K562 (cell line): ENCODE measurements around the gene POLR3C. TPM values are rescaled to one million over a fixed set of nuclear protein-coding genes. Genes with fewer than 3 reads are reported as not detected.

ENCODE experiments used
- ATAC-seq: fragments of 200-7000 bp; cut with Tn5 transposase; 3 replicates; pipeline ENCODE4 v1.9.1; 2020; ENCODE audit warnings: moderate library complexity
- BruUV-seq: library from RNA; stranded (reverse); fragments of 400-500 nt; replicated peaks from 2 replicates; lab custom pipeline; 2021; lab: Mats Ljungman, UMichigan
- CTCF ChIA-PET: fragments of 300-600 bp; formaldehyde crosslinking; extraction: SDS; loops from one replicate; lab custom pipeline; 2021; ENCODE audit warnings: low intra/inter-chr PET ratio; lab: Yijun Ruan, JAX
- POLR2A ChIA-PET: fragments of 300-600, 350-650 bp; sonication (Branson Sonifier 250); formaldehyde crosslinking; extraction: SDS; loops from one replicate; lab custom pipeline; 2021; ENCODE audit warnings: antibody characterized with exemption, inconsistent platforms; lab: Yijun Ruan, JAX
- DNase-seq, 4 experiments: peaks; one replicate each; pipeline versions ENCODE4 v3.0.0 to v3.0.0-alpha.2; 2011 to 2018; ENCODE audit warnings: low spot score in 3 of 4, mixed read lengths in 3 of 4; ENCODE audit errors: extremely low read depth in 1 of 4
- FAIRE-seq: peaks from 2 replicates; lab custom pipeline; 2011; peaks lifted over from hg19 to GRCh38; lab: Jason Lieb, UNC
- H2AFZ ChIP-seq: 2 replicates; pipeline ENCODE4 v1.6.0; 2011; ENCODE audit warnings: low read depth, low read length, control low read depth, inconsistent platforms
- H3K27ac ChIP-seq: fragments of 200-600 bp; 3 replicates; pipeline ENCODE4 v1.8.0; 2011; ENCODE audit warnings: low read depth, mild to moderate bottlenecking, control low read depth, inconsistent platforms, low read length, moderate library complexity, mixed read lengths; ENCODE audit errors: extremely low read depth
- H3K27me3 ChIP-seq, 2 experiments: fragments of 300-600 bp in 1 of 2; 2 replicates in 1 of 2; 3 replicates in 1 of 2; pipeline versions ENCODE4 v1.6.0 to v1.8.0; 2011; ENCODE audit warnings: inconsistent platforms in 2 of 2, low read length in 2 of 2, mild to moderate bottlenecking in 1 of 2, mixed read lengths in 1 of 2, moderate library complexity in 1 of 2; ENCODE audit not compliant: control insufficient read depth in 2 of 2, insufficient read depth in 2 of 2
- H3K36me3 ChIP-seq: fragments of 300-600 bp; 3 replicates; pipeline ENCODE4 v1.8.0; 2011; ENCODE audit warnings: mild to moderate bottlenecking, low read length, inconsistent platforms; ENCODE audit not compliant: control insufficient read depth, insufficient read depth
- H3K4me1 ChIP-seq, 2 experiments: fragments of 200-600 bp in 1 of 2; replicated peaks in 1 of 2; 2 replicates in 1 of 2; 3 replicates in 1 of 2; pipeline versions ENCODE4 v1.5.1 to v1.8.0; 2011; ENCODE audit warnings: inconsistent platforms in 2 of 2, low read length in 2 of 2, mild to moderate bottlenecking in 1 of 2, mixed read lengths in 1 of 2, moderate library complexity in 1 of 2; ENCODE audit not compliant: control insufficient read depth in 2 of 2, insufficient read depth in 2 of 2
- H3K4me2 ChIP-seq: 2 replicates; pipeline ENCODE4 v1.6.1; 2011; ENCODE audit warnings: low read length, control low read depth, inconsistent platforms, mixed read lengths; ENCODE audit not compliant: insufficient read depth
- H3K4me3 ChIP-seq: fragments of 200-600 bp; sonication (generic), shearing (Covaris generic); 2 replicates; pipeline ENCODE4 v1.5.1; 2016; ENCODE audit warnings: control low read depth, inconsistent platforms
- H3K79me2 ChIP-seq: fragments of 200-600 bp; 3 replicates; pipeline ENCODE4 v1.8.0; 2011; ENCODE audit warnings: low read length, inconsistent platforms; ENCODE audit not compliant: control insufficient read depth, insufficient read depth
- H3K9ac ChIP-seq, 2 experiments: 2 replicates each; pipeline versions ENCODE4 v1.6.0 to v1.6.1; 2011; ENCODE audit warnings: low read depth in 2 of 2, low read length in 2 of 2, control low read depth in 1 of 2, inconsistent platforms in 1 of 2, mild to moderate bottlenecking in 1 of 2, mixed read lengths in 1 of 2; ENCODE audit not compliant: insufficient read depth in 1 of 2
- H3K9me1 ChIP-seq: one replicate; pipeline ENCODE4 v1.6.0; 2011; ENCODE audit warnings: inconsistent platforms, mild to moderate bottlenecking, low read length, moderate library complexity; ENCODE audit not compliant: control insufficient read depth, insufficient read depth
- H3K9me3 ChIP-seq: replicated peaks from 2 replicates; pipeline ENCODE4 v1.5.1; 2011; ENCODE audit warnings: low read depth, low read length, inconsistent platforms; ENCODE audit not compliant: control insufficient read depth, insufficient read depth
- H4K20me1 ChIP-seq: replicated peaks from 2 replicates; pipeline ENCODE4 v1.6.1; 2011; ENCODE audit warnings: low read length, inconsistent platforms, mixed read lengths; ENCODE audit not compliant: control insufficient read depth, insufficient read depth
- C11orf30 ChIP-seq: fragments of 450-650 bp; IDR thresholded peaks from 2 replicates; pipeline ENCODE4 v1.6.1; 2016; ENCODE audit warnings: low read depth, mild to moderate bottlenecking
- HMBOX1 ChIP-seq: sonication (generic); IDR thresholded peaks from 2 replicates; pipeline ENCODE4 v1.6.1; 2016
- SAFB ChIP-seq: fragments of 200-400 bp; formaldehyde crosslinking; IDR thresholded peaks from 2 replicates; pipeline ENCODE4 v1.6.1; 2017; ENCODE audit warnings: low read depth, low read length, borderline replicate concordance
- SPI1 ChIP-seq: IDR thresholded peaks from 2 replicates; pipeline ENCODE4 v1.6.1; 2011; ENCODE audit warnings: low read depth, low read length, control low read depth, borderline replicate concordance
- ZNF316 ChIP-seq: fragments of 450-650 bp; IDR thresholded peaks from 2 replicates; pipeline ENCODE4 v1.6.1; 2016
- WGBS: fragments of 100-300 bp; shearing (Covaris generic); methylation state at CpG from one replicate; pipeline ENCODE4 v1.1.6; 2016; ENCODE audit warnings: low coverage, mixed read lengths; ENCODE audit not compliant: insufficient coverage; ENCODE audit errors: missing lambda C conversion rate; 5-methylcytosine and 5-hydroxymethylcytosine counted together
- in situ Hi-C: fragments of 300-500 bp; cut with MboI; formaldehyde crosslinking; loops from 4 replicates; pipeline ENCODE4 v1.15.0; 2018; ENCODE audit warnings: inconsistent platforms, mixed read lengths
- intact Hi-C: fragments of 100-400 bp; cut with micrococcal nuclease; formaldehyde crosslinking; loops from 2 replicates; pipeline ENCODE4 v1.14.2; 2022
- polyA plus RNA-seq, 8 experiments: library from polyadenylated mRNA; depleted of rRNA in 4 of 8; stranded (reverse) in 5 of 8; unstranded in 3 of 8; fragments of >200 nt; fragmentation: Nextera tagmentation in 2 of 8; fragmentation: Illumina TruSeq in 1 of 8; extraction: Ambion mirVana in 2 of 8; extraction: Trizol in 1 of 8; gene quantifications; 2 replicates each; pipeline versions ENCODE4 v1.2.1 to v1.2.3, GENCODE V29; 2011 to 2014; ENCODE audit warnings: inconsistent platforms in 1 of 8, missing spikeins in 1 of 8
- total RNA-seq, 7 experiments: library from RNA; depleted of rRNA in 6 of 7; stranded (reverse); fragments of >200 nt in 6 of 7; fragmentation: Illumina TruSeq in 2 of 7; extraction: Trizol in 2 of 7; gene quantifications; 2 replicates each; pipeline versions ENCODE4 v1.2.1 to v1.2.3, GENCODE V29; 2011 to 2021; ENCODE audit warnings: low replicate concordance in 1 of 7
- TF ChIP-seq, protein P1 (sequence below): fragments of 450-650 bp; IDR thresholded peaks from 2 replicates; pipeline ENCODE4 v1.6.1; 2016

The POLR3C gene
- total and polyA plus RNA-seq, 9 of the 15 experiments (the other 6 are each of a cell fraction or from before 2014, with no cell fraction given): 19.7 to 64.1 (median 45.2) TPM

GRCh38 chr1:145799806-145800205 lies 24.2 kb upstream of the POLR3C start:
- Histone ChIP-seq H3K4me1 (no peaks in the 10 kb centered on the region; a peak in 1 of 5 replicates), H3K36me3 (peaks cover 3% of the 10 kb centered on the region; the same call in 1 of the 3 replicates), H3K4me2 (no peak overlapping the region), H3K4me3 (no peak overlapping the region), H3K9me3 (peaks cover 15% of the 10 kb centered on the region), H3K27me3 (no peaks in the 10 kb centered on the region), H3K9me1 (no peaks in the 10 kb centered on the region), H2AFZ (no peak overlapping the region), H3K9ac (no peak overlapping the region), H3K79me2 (peaks cover 28% of the 10 kb centered on the region), H3K27ac (no peak overlapping the region), H4K20me1 (0 out of 2 replicates have a peak, but pooled peaks cover 3% of the 10 kb centered on the region)
- in situ Hi-C loops (loop anchor here (10.0 kb wide), 1 partner anchor 305 kb away; no protein-coding TSS in a partner anchor), intact Hi-C loops (no loop called here)
- ATAC-seq: no peak
- FAIRE-seq: no peak
- DNase-seq: no peak
- ChIA-PET POLR2A (no interaction called here), CTCF (no interaction called here)
- 90% methylated on average over 2 of the region's 2 CpGs for WGBS
- 0 out of 2 replicates have a peak, but pooled peaks have one; percentile 24 for TF ChIP-seq C11orf30
- peak; percentile 38; the same call in 1 of the 2 replicates for TF ChIP-seq ZNF316
- TF ChIP-seq SAFB: no peak
- BruUV-seq: no TSS peak

DNA sequence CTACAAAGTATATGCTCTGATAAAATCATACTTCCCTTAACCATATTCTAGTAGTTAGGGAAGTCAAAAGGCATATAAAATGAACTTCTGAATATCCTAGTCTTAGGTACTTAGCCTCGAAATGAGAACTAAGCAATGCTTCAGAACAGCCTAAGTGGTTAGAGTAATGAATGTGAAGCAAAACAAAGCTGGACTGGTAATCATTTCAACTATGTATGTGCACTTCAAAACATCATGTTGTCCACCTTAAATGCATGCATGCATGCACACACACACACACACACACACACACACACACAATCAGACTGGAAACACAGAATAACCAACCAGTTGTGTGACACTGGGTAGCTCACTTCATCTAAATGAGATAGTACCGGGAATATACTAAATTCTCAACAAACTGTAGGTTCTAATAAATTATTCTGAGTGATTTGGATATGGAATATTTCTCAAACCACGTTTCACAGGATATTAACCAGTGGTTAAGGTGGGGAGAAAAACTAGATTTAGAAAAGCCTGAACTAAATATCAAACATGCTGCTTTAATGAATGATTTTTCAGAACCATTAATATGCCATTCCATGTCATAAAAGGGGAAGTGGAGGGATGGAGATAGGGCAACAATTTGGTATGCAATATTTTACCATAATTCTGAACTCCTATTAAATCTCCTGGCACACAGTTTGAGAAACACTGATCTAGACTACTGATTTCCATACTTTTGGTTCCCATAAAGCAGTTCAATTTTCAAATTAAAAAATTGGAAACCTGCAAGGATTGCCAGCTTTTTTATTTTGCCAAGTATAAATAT lies 19.6 kb upstream of the POLR3C start:
- no TSS peak for BruUV-seq
- in situ Hi-C loops: loop anchor here (10.0 kb wide), 1 partner anchor 310 kb away; no protein-coding TSS in a partner anchor
- no peak for FAIRE-seq

More for the DNA sequence above, 19.6 kb upstream of the POLR3C start:
- Histone ChIP-seq H3K27ac (no peak overlapping the region), H3K36me3 (peaks cover 9% of the 10 kb centered on the region), H3K4me2 (no peak overlapping the region), H4K20me1 (0 out of 2 replicates have a peak, but pooled peaks cover 3% of the 10 kb centered on the region), H3K4me1 (no peaks in the 10 kb centered on the region; a peak in 1 of 5 replicates), H3K27me3 (no peaks in the 10 kb centered on the region), H3K9me1 (no peaks in the 10 kb centered on the region), H3K9me3 (no peaks in the 10 kb centered on the region), H3K79me2 (peaks cover 39% of the 10 kb centered on the region), H3K9ac (no peak overlapping the region), H3K4me3 (no peak overlapping the region), H2AFZ (no peak overlapping the region)
- intact Hi-C loops: no loop called here
- DNase-seq (no peak), ATAC-seq (no peak; the same call in 2 of the 3 replicates)
- ChIA-PET CTCF (no interaction called here), POLR2A (interaction anchor here (0.9 to 2.1 kb wide), 5 partner anchors 10 to 232 kb away, joined by 3 to 5 read pairs (median 4); no protein-coding TSS in a partner anchor)
- peak; percentile 87 for TF ChIP-seq SPI1
- TF ChIP-seq, protein P1, sequence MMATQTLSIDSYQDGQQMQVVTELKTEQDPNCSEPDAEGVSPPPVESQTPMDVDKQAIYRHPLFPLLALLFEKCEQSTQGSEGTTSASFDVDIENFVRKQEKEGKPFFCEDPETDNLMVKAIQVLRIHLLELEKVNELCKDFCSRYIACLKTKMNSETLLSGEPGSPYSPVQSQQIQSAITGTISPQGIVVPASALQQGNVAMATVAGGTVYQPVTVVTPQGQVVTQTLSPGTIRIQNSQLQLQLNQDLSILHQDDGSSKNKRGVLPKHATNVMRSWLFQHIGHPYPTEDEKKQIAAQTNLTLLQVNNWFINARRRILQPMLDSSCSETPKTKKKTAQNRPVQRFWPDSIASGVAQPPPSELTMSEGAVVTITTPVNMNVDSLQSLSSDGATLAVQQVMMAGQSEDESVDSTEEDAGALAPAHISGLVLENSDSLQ: no peak
- TF ChIP-seq HMBOX1: peak; percentile 36; the same call in 1 of the 2 replicates
- 53% methylated on average over 3 of the region's 3 CpGs for WGBS
